CD4-positive, alpha-beta T cell treated with Interleukin-6 for 4 hours (primary cell): Measurements from ENCODE around the gene RNF112.

Experiments used
- DNase-seq: peaks from one replicate; pipeline ENCODE4 v3.0.0-alpha.2; 2020; ENCODE audit warnings: mixed read lengths

The RNF112 gene

GRCh38 chr17:19390951-19391350, 20.1 kb upstream of the RNF112 start:
- no peak for DNase-seq

GRCh38 chr17:19391432-19391831, 19.6 kb upstream of the RNF112 start:
- no peak for DNase-seq

- DNase-seq: no peak
Observed at GRCh38 chr17:19392303-19392702, 18.7 kb upstream of the RNF112 start.

GRCh38 chr17:19397556-19398041, 13.4 kb upstream of the RNF112 start:
- DNase-seq: no peak

- DNase-seq: no peak
Observed at GRCh38 chr17:19398301-19399181, 12.5 kb upstream of the RNF112 start.

- no peak for DNase-seq
Observed at GRCh38 chr17:19399750-19400450, 11.1 kb upstream of the RNF112 start.

- DNase-seq: no peak
Observed at GRCh38 chr17:19401321-19402010, 9.6 kb upstream of the RNF112 start.

- DNase-seq: no peak
Observed at GRCh38 chr17:19402171-19402570, 8.9 kb upstream of the RNF112 start.

GRCh38 chr17:19403021-19403420, 8.0 kb upstream of the RNF112 start:
- no peak for DNase-seq

GRCh38 chr17:19404264-19404663, 6.8 kb upstream of the RNF112 start:
- DNase-seq: no peak

- DNase-seq: no peak
Observed at GRCh38 chr17:19405114-19405513, 5.9 kb upstream of the RNF112 start.

GRCh38 chr17:19407601-19408345, 3.3 kb upstream of the RNF112 start:
- no peak for DNase-seq

GRCh38 chr17:19408346-19408710, 2.7 kb upstream of the RNF112 start:
- DNase-seq: no peak

- no peak for DNase-seq
Observed at GRCh38 chr17:19409066-19409465, 2.0 kb upstream of the RNF112 start.

- no peak for DNase-seq
Observed at GRCh38 chr17:19409509-19409908, 1.5 kb upstream of the RNF112 start.

- DNase-seq: no peak
Observed at GRCh38 chr17:19410091-19410490, 941 bp upstream of the RNF112 start.

- no peak for DNase-seq
Observed at GRCh38 chr17:19411631-19412030, 599 bp downstream of the RNF112 start.

GRCh38 chr17:19412510-19412909, 1.5 kb downstream of the RNF112 start:
- no peak for DNase-seq

GRCh38 chr17:19412984-19413383, 2.0 kb downstream of the RNF112 start:
- DNase-seq: no peak

- DNase-seq: no peak
Observed at GRCh38 chr17:19413761-19414160, 2.7 kb downstream of the RNF112 start.

- DNase-seq: no peak
Observed at GRCh38 chr17:19414396-19415280, 3.6 kb downstream of the RNF112 start.

- DNase-seq: no peak
Observed at GRCh38 chr17:19415311-19415710, 4.3 kb downstream of the RNF112 start.
